Calu3 (cell line): ENCODE measurements around the gene YTHDC1. TPM values are rescaled to one million over a fixed set of nuclear protein-coding genes. Genes with fewer than 3 reads are reported as not detected.

Experiments used
- BruUV-seq: library from RNA; stranded (reverse); fragments of 400-500 nt; replicated peaks from 2 replicates; lab custom pipeline; 2021; lab: Mats Ljungman, UMichigan
- CTCF ChIA-PET: fragments of 300-600 bp; sonication (Branson Sonifier 250); formaldehyde crosslinking; loops from one replicate; lab custom pipeline; 2022; ENCODE audit warnings: antibody characterized with exemption; lab: Charles Lee
- DNase-seq: peaks from one replicate; pipeline ENCODE4 v3.0.0; 2022
- H3K27ac Mint-ChIP-seq: one replicate; pipeline ENCODE4 v1.8.0; 2022; ENCODE audit warnings: mixed read lengths; ENCODE audit not compliant: unreplicated experiment
- H3K27me3 Mint-ChIP-seq: one replicate; pipeline ENCODE4 v1.8.0; 2022; ENCODE audit warnings: mixed read lengths; ENCODE audit not compliant: unreplicated experiment
- H3K36me3 Mint-ChIP-seq: one replicate; pipeline ENCODE4 v1.8.0; 2022; ENCODE audit warnings: mild to moderate bottlenecking, moderate library complexity, mixed read lengths; ENCODE audit not compliant: insufficient read depth, unreplicated experiment
- H3K4me1 Mint-ChIP-seq: one replicate; pipeline ENCODE4 v1.8.0; 2022; ENCODE audit warnings: mild to moderate bottlenecking, low read depth, mixed read lengths; ENCODE audit not compliant: unreplicated experiment
- H3K4me3 Mint-ChIP-seq: one replicate; pipeline ENCODE4 v1.8.0; 2022; ENCODE audit warnings: mild to moderate bottlenecking, low read depth, moderate library complexity, mixed read lengths; ENCODE audit not compliant: unreplicated experiment
- H3K9me3 Mint-ChIP-seq: one replicate; pipeline ENCODE4 v1.8.0; 2022; ENCODE audit warnings: low read depth, mixed read lengths; ENCODE audit not compliant: unreplicated experiment
- intact Hi-C: fragments of 100-400 bp; cut with micrococcal nuclease; formaldehyde crosslinking; loops from one replicate; pipeline ENCODE4 v1.10.0; 2022; ENCODE audit not compliant: unreplicated experiment
- total RNA-seq: library from RNA; stranded (reverse); gene quantifications from 2 replicates; pipeline ENCODE4 v1.2.3, GENCODE V29; 2022
- TF ChIP-seq, protein P1 (sequence below): fragments of 200-600 bp; IDR thresholded peaks from one replicate; pipeline ENCODE4 v1.8.0; 2022; ENCODE audit warnings: antibody characterized with exemption; ENCODE audit not compliant: unreplicated experiment

The YTHDC1 gene
- total RNA-seq, 1 experiment from 2014 or later: 68.6 TPM

DNA sequence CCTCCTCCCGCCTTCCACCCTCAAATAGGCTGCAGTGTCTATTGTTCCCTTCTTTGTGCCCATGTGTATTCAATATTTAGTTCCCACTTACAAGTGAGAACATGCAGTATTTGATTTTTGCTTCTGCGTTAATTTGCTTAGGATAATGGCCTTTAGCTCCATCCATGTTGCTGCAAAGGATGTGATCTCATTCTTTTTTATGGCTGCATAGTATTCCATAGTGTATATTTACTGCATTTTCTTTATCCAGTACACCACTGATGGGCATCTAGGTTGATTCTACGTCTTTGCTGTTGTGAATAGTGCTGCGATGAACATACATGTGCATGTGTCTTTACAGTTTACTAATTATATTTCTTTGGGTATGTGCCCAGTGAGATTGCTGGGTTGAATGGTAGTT, 52.8 kb downstream of the YTHDC1 start:
- H3K9me3 Mint-ChIP-seq: no peaks in the 10 kb centered on the region
- H3K27ac Mint-ChIP-seq: no peak overlapping the region
- H3K36me3 Mint-ChIP-seq: no peaks in the 10 kb centered on the region
- CTCF ChIA-PET: no interaction called here
- no peaks in the 10 kb centered on the region for H3K4me1 Mint-ChIP-seq
- DNase-seq: no peak
- intact Hi-C loops: no loop called here
- TF ChIP-seq, protein P1, sequence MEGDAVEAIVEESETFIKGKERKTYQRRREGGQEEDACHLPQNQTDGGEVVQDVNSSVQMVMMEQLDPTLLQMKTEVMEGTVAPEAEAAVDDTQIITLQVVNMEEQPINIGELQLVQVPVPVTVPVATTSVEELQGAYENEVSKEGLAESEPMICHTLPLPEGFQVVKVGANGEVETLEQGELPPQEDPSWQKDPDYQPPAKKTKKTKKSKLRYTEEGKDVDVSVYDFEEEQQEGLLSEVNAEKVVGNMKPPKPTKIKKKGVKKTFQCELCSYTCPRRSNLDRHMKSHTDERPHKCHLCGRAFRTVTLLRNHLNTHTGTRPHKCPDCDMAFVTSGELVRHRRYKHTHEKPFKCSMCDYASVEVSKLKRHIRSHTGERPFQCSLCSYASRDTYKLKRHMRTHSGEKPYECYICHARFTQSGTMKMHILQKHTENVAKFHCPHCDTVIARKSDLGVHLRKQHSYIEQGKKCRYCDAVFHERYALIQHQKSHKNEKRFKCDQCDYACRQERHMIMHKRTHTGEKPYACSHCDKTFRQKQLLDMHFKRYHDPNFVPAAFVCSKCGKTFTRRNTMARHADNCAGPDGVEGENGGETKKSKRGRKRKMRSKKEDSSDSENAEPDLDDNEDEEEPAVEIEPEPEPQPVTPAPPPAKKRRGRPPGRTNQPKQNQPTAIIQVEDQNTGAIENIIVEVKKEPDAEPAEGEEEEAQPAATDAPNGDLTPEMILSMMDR: no peak
- H3K4me3 Mint-ChIP-seq: no peak overlapping the region
- no TSS peak for BruUV-seq
- no peaks in the 10 kb centered on the region for H3K27me3 Mint-ChIP-seq

DNA sequence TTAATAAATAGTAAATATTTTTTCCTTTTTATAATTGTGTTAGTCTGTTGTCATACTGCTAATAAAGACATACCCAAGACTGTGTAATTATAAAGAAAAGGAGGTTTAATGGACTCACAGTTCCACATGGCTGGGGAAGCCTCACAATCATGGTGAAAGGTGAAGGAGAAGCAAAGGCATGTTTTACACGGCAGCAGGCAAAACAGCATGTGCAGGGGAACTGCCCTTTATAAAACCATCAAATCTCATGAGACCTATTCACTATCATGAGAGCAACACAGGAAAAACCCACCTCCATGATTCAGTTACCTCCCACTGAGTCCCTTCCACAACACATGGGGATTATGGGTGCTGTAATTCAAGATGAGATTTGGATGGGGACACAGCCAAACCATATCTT, 58.6 kb downstream of the YTHDC1 start:
- DNase-seq: no peak
- CTCF ChIA-PET: no interaction called here
- Mint-ChIP-seq H3K36me3 (no peaks in the 10 kb centered on the region), H3K4me1 (no peaks in the 10 kb centered on the region), H3K4me3 (no peak overlapping the region), H3K9me3 (no peaks in the 10 kb centered on the region), H3K27me3 (no peaks in the 10 kb centered on the region), H3K27ac (no peak overlapping the region)
- TF ChIP-seq, protein P1: no peak
- BruUV-seq: no TSS peak
- intact Hi-C loops: no loop called here

DNA sequence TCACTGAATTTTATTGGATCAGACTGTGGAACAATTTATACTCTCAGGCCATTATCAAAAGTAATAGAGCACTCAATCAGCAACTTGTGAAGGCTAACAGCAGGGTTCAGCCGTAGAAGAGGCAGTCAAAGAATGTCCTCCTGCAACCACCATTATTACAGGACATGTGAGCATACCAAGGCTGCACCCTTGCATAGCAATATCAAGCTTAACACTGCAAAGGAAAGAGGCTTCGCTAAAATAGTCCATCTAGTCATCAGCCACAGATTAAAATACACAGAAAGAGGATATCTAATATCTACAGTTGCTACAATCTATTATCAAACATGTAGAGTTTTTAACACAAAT, 61.5 kb downstream of the YTHDC1 start:
- CTCF ChIA-PET: no interaction called here
- H3K9me3 Mint-ChIP-seq: no peaks in the 10 kb centered on the region
- no peak overlapping the region for H3K4me3 Mint-ChIP-seq
- intact Hi-C loops: no loop called here
- TF ChIP-seq, protein P1: no peak
- H3K36me3 Mint-ChIP-seq: no peaks in the 10 kb centered on the region
- DNase-seq: no peak
- H3K27ac Mint-ChIP-seq: no peak overlapping the region
- H3K27me3 Mint-ChIP-seq: no peaks in the 10 kb centered on the region
- peaks cover 7% of the 10 kb centered on the region for H3K4me1 Mint-ChIP-seq
- BruUV-seq: no TSS peak

DNA sequence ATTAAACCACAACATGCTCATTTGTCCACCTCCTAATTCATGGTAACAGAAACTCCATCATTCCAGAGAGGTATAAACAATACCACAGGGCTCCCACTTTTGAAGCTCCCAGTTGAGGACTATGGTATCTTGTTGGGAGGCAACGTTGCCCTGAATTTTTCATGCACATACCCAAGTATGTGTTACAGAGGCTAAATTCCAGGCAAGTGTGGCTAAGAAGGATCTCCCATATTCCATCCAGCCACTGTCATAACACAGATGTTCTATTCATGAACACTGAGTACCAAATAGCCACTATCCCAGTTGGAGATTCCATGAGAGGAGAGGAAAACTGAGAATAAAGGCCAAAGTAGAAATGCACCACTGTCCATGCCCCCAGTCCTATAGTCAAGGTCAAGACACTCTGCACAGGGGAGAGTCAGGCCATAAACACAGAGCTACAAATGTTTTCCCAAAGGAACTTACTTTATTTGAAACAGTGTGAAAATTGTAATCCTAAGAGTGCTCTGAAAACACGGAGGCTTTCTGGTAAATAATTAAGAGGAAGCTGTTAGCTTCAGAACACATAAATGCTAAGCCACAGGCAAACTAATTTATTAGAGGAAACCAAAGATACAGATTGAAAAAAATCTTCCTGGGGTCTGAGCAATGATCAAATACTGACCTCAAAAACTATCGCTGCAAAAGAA, 62.0 kb downstream of the YTHDC1 start:
- no peak for DNase-seq
- Mint-ChIP-seq H3K9me3 (no peaks in the 10 kb centered on the region), H3K27ac (no peak overlapping the region), H3K4me1 (peaks cover 12% of the 10 kb centered on the region), H3K27me3 (no peaks in the 10 kb centered on the region), H3K36me3 (no peaks in the 10 kb centered on the region), H3K4me3 (no peak overlapping the region)
- intact Hi-C loops: no loop called here
- BruUV-seq: no TSS peak
- CTCF ChIA-PET: no interaction called here
- TF ChIP-seq, protein P1: no peak
